Osteocyte (in vitro differentiated cells): ENCODE results near the gene CBARP. TPM values are rescaled to one million over a fixed set of nuclear protein-coding genes. Genes with fewer than 3 reads are reported as not detected.

Experiments used
- DNase-seq: peaks from one replicate; pipeline ENCODE4 v3.0.0; 2021; ENCODE audit warnings: mixed read lengths; ENCODE audit not compliant: unreplicated experiment; ENCODE audit errors: extremely low spot score
- H3K27ac Mint-ChIP-seq: one replicate; pipeline ENCODE4 v1.8.0; 2021; ENCODE audit warnings: mild to moderate bottlenecking, mixed read lengths; ENCODE audit not compliant: unreplicated experiment
- H3K27me3 Mint-ChIP-seq: one replicate; pipeline ENCODE4 v1.8.0; 2021; ENCODE audit warnings: mixed read lengths; ENCODE audit not compliant: unreplicated experiment
- H3K36me3 Mint-ChIP-seq: one replicate; pipeline ENCODE4 v1.8.0; 2021; ENCODE audit warnings: mixed read lengths; ENCODE audit not compliant: unreplicated experiment
- H3K4me1 Mint-ChIP-seq: one replicate; pipeline ENCODE4 v1.8.0; 2021; ENCODE audit warnings: mixed read lengths; ENCODE audit not compliant: unreplicated experiment
- H3K4me3 Mint-ChIP-seq: one replicate; pipeline ENCODE4 v1.8.0; 2021; ENCODE audit warnings: mild to moderate bottlenecking, moderate library complexity, mixed read lengths; ENCODE audit not compliant: unreplicated experiment
- H3K9me3 Mint-ChIP-seq: one replicate; pipeline ENCODE4 v1.8.0; 2021; ENCODE audit warnings: mixed read lengths; ENCODE audit not compliant: unreplicated experiment
- total RNA-seq: library from RNA; stranded (reverse); gene quantifications from 2 replicates; pipeline ENCODE4 v1.2.1, GENCODE V29; 2021
- TF ChIP-seq, protein P1 (sequence below): fragments of 200-600 bp; sonication (generic); IDR thresholded peaks from 2 replicates; pipeline ENCODE4 v1.5.0; 2021; ENCODE audit warnings: antibody characterized with exemption, mild to moderate bottlenecking, moderate library complexity

Gene CBARP
- total RNA-seq, 1 donor from 2014 or later, result 6.9 TPM

DNA sequence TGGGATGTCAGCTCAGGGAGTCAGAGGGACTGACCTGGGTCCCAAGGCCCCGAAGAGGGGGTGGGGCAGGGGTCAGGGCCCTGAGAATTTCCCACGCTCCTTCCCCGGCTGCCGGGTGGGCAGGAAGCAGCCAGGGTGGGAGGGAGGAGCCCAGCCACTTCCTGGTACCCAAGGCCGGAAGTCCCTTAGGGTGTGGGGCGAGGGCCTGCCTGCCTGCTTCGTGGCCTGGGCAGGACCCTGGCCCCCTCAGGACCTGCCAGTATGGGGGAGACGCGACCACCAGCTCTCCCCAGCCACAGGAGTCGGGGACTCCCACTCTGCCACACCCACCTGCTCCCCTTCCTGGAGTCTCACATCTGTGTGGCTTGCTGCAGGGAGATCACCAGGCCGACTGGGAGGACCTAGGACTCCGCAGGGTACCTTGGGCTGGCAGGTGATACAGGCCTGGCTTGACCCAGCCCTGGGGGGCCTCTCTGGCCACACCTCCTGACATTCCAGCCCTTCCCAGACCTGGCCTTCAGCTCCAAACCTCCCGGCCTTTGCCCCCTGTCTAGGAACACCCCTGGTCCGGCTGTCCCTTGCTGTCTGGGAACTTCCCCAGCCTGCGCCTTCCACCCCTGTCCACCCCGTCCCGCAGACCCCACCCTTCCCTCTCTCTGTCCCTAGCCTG, 21.5 kb upstream of the CBARP start:
- Mint-ChIP-seq H3K27me3 (no peaks in the 10 kb centered on the region), H3K36me3 (peaks cover 27% of the 10 kb centered on the region), H3K27ac (peak overlapping the region; percentile 95), H3K4me3 (peak overlapping the region; percentile 53), H3K9me3 (no peaks in the 10 kb centered on the region), H3K4me1 (peaks cover 83% of the 10 kb centered on the region)
- DNase-seq, result no peak
- TF ChIP-seq, protein P1, sequence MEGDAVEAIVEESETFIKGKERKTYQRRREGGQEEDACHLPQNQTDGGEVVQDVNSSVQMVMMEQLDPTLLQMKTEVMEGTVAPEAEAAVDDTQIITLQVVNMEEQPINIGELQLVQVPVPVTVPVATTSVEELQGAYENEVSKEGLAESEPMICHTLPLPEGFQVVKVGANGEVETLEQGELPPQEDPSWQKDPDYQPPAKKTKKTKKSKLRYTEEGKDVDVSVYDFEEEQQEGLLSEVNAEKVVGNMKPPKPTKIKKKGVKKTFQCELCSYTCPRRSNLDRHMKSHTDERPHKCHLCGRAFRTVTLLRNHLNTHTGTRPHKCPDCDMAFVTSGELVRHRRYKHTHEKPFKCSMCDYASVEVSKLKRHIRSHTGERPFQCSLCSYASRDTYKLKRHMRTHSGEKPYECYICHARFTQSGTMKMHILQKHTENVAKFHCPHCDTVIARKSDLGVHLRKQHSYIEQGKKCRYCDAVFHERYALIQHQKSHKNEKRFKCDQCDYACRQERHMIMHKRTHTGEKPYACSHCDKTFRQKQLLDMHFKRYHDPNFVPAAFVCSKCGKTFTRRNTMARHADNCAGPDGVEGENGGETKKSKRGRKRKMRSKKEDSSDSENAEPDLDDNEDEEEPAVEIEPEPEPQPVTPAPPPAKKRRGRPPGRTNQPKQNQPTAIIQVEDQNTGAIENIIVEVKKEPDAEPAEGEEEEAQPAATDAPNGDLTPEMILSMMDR, result no peak

DNA sequence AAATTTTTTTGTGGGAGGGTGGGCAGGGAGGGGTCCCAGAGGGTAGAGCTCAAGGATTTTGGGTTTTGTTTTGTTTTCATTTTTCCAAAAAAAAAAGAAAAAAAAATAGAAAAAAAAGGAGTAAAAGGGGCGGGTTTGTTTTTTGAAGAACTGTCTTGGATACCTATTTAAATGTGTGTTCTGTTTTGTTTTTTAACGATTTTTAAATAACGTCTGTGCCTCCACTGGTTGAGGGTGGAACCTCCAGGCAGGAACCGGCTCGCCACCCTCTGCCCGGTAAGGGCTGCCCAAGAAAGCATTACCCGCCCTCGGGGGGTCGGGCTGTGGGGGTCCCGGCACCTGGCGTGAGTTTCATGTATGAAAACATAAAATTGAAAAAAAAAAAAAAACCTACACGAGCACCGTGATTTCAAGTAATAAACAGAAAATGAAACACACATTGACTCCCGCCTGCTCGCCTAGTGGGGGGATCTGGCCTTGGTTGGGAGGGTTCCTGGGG, 21.0 kb upstream of the CBARP start:
- no peak for DNase-seq
- H3K27ac Mint-ChIP-seq, result peak overlapping the region; percentile 95
- no peaks in the 10 kb centered on the region for H3K27me3 Mint-ChIP-seq
- H3K4me3 Mint-ChIP-seq, result peak overlapping the region; percentile 53
- H3K9me3 Mint-ChIP-seq, result no peaks in the 10 kb centered on the region
- peaks cover 77% of the 10 kb centered on the region for H3K4me1 Mint-ChIP-seq
- TF ChIP-seq, protein P1, result no peak
- peaks cover 27% of the 10 kb centered on the region for H3K36me3 Mint-ChIP-seq

GRCh38 chr19:1258163-1258492, 20.3 kb upstream of the CBARP start:
- H3K4me3 Mint-ChIP-seq, result peak overlapping the region; percentile 14
- TF ChIP-seq, protein P1, result no peak
- H3K4me1 Mint-ChIP-seq, result peaks cover 77% of the 10 kb centered on the region
- no peaks in the 10 kb centered on the region for H3K9me3 Mint-ChIP-seq
- DNase-seq, result no peak
- H3K36me3 Mint-ChIP-seq, result peaks cover 27% of the 10 kb centered on the region
- no peaks in the 10 kb centered on the region for H3K27me3 Mint-ChIP-seq
- H3K27ac Mint-ChIP-seq, result peak overlapping the region; percentile 95

- Mint-ChIP-seq H3K27me3 (no peaks in the 10 kb centered on the region), H3K36me3 (peaks cover 27% of the 10 kb centered on the region), H3K4me3 (peak overlapping the region; percentile 18), H3K4me1 (peaks cover 72% of the 10 kb centered on the region), H3K27ac (peak overlapping the region; percentile 95), H3K9me3 (no peaks in the 10 kb centered on the region)
- DNase-seq, result no peak
- TF ChIP-seq, protein P1, result no peak
These were observed 19.8 kb upstream of the CBARP start for GRCh38 chr19:1257475-1258162.
